Fibroblast of pulmonary artery (primary cell): ENCODE measurements around the gene CYP26A1.
"Not testable (repeated sequence)": the region's sequence is repeated elsewhere in the genome, so short reads cannot be mapped to it uniquely, and the experiment has no call there.

Source experiments
- DNase-seq: peaks from one replicate; pipeline ENCODE4 v3.0.0-alpha.2; 2010; ENCODE audit warnings: low read depth
- H3K4me3 ChIP-seq: replicated peaks from 2 replicates; pipeline ENCODE4 v1.5.1; 2011; ENCODE audit warnings: low read depth, mild to moderate bottlenecking, control low read depth, low read length, moderate library complexity
- CTCF ChIP-seq: IDR thresholded peaks from 2 replicates; pipeline ENCODE4 v1.5.1; 2011; ENCODE audit warnings: mild to moderate bottlenecking, control low read depth, low read length, inconsistent platforms; ENCODE audit errors: missing control alignments

The CYP26A1 gene

GRCh38 chr10:93090619-93091018 lies 16.9 kb downstream of the CYP26A1 start:
- DNase-seq: no peak
- no peak for TF ChIP-seq CTCF

GRCh38 chr10:93091960-93092359 lies 18.3 kb downstream of the CYP26A1 start:
- DNase-seq: no peak
- no peak for TF ChIP-seq CTCF
- no peak overlapping the region for H3K4me3 ChIP-seq

More at GRCh38 chr10:93090619-93091018, 16.9 kb downstream of the CYP26A1 start:
- no peak overlapping the region for H3K4me3 ChIP-seq

GRCh38 chr10:93095225-93095624 lies 21.5 kb downstream of the CYP26A1 start:
- no peak for DNase-seq
- no peak overlapping the region for H3K4me3 ChIP-seq
- TF ChIP-seq CTCF: no peak

- no peak for TF ChIP-seq CTCF
- H3K4me3 ChIP-seq: no peak overlapping the region
- DNase-seq: no peak
These were observed 23.2 kb downstream of the CYP26A1 start for GRCh38 chr10:93096901-93097300.

- H3K4me3 ChIP-seq: no peak overlapping the region
- DNase-seq: no peak
- no peak for TF ChIP-seq CTCF
These were observed 23.7 kb downstream of the CYP26A1 start for GRCh38 chr10:93097386-93097785.

GRCh38 chr10:93098816-93099215 lies 25.1 kb downstream of the CYP26A1 start:
- no peak for TF ChIP-seq CTCF
- DNase-seq: no peak
- H3K4me3 ChIP-seq: no peak overlapping the region

- H3K4me3 ChIP-seq: no peak overlapping the region
- DNase-seq: no peak
- no peak for TF ChIP-seq CTCF
These were observed 26.0 kb downstream of the CYP26A1 start for GRCh38 chr10:93099670-93100069.

GRCh38 chr10:93101148-93101547 lies 27.5 kb downstream of the CYP26A1 start:
- not testable (repeated sequence) for H3K4me3 ChIP-seq, DNase-seq
